HL-60 (cell line): ENCODE data around the gene SMCO4.

Source experiments
- GABPA ChIP-seq: IDR thresholded peaks from 2 replicates; pipeline ENCODE4 v1.6.1; 2012; ENCODE audit warnings: low read depth
- POLR2AphosphoS5 ChIP-seq: IDR thresholded peaks from 2 replicates; pipeline ENCODE4 v1.6.1; 2012; ENCODE audit warnings: low read depth
- TF ChIP-seq, protein P1 (sequence below): IDR thresholded peaks from 2 replicates; pipeline ENCODE4 v1.6.1; 2012; ENCODE audit warnings: low read depth; ENCODE audit not compliant: insufficient replicate concordance
- TF ChIP-seq, protein P2 (sequence below): IDR thresholded peaks from one replicate; pipeline ENCODE4 v1.5.1; 2011; ENCODE audit warnings: low read length, control low read depth, inconsistent platforms; ENCODE audit not compliant: insufficient read depth

DNA sequence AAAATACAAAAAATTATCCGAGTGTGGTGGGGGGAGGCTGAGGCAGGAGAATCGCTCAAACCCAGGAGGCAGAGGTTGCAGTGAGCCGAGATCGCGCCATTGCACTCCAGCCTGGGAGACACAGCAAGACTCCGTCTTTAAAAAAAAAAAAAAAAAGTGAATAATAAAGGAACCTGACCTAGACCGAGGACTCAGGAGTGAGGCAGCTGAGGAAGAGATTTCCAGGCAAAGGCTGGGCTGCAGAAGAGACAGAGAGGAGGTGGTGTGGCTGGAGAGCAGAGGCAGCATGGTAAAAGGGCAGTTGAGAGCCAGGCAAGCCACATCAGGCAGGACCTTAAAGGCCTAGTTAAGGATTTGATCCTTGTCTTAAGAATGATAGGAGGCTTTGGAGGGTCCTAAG is 28.4 kb upstream of the SMCO4 start:
- TF ChIP-seq, protein P1, sequence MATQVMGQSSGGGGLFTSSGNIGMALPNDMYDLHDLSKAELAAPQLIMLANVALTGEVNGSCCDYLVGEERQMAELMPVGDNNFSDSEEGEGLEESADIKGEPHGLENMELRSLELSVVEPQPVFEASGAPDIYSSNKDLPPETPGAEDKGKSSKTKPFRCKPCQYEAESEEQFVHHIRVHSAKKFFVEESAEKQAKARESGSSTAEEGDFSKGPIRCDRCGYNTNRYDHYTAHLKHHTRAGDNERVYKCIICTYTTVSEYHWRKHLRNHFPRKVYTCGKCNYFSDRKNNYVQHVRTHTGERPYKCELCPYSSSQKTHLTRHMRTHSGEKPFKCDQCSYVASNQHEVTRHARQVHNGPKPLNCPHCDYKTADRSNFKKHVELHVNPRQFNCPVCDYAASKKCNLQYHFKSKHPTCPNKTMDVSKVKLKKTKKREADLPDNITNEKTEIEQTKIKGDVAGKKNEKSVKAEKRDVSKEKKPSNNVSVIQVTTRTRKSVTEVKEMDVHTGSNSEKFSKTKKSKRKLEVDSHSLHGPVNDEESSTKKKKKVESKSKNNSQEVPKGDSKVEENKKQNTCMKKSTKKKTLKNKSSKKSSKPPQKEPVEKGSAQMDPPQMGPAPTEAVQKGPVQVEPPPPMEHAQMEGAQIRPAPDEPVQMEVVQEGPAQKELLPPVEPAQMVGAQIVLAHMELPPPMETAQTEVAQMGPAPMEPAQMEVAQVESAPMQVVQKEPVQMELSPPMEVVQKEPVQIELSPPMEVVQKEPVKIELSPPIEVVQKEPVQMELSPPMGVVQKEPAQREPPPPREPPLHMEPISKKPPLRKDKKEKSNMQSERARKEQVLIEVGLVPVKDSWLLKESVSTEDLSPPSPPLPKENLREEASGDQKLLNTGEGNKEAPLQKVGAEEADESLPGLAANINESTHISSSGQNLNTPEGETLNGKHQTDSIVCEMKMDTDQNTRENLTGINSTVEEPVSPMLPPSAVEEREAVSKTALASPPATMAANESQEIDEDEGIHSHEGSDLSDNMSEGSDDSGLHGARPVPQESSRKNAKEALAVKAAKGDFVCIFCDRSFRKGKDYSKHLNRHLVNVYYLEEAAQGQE: no peak
- TF ChIP-seq, protein P2, sequence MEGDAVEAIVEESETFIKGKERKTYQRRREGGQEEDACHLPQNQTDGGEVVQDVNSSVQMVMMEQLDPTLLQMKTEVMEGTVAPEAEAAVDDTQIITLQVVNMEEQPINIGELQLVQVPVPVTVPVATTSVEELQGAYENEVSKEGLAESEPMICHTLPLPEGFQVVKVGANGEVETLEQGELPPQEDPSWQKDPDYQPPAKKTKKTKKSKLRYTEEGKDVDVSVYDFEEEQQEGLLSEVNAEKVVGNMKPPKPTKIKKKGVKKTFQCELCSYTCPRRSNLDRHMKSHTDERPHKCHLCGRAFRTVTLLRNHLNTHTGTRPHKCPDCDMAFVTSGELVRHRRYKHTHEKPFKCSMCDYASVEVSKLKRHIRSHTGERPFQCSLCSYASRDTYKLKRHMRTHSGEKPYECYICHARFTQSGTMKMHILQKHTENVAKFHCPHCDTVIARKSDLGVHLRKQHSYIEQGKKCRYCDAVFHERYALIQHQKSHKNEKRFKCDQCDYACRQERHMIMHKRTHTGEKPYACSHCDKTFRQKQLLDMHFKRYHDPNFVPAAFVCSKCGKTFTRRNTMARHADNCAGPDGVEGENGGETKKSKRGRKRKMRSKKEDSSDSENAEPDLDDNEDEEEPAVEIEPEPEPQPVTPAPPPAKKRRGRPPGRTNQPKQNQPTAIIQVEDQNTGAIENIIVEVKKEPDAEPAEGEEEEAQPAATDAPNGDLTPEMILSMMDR: no peak
- TF ChIP-seq POLR2AphosphoS5 (no peak), GABPA (no peak)
